Liver (tissue), 9 donors: Measurements from ENCODE around the gene RBM33. TPM values are rescaled to one million over a fixed set of nuclear protein-coding genes. Genes with fewer than 3 reads are reported as not detected.

Experiments used
- DNase-seq: peaks from one replicate; pipeline ENCODE4 v3.0.0-alpha.2; 2017; ENCODE audit warnings: low spot score
- H3K27ac ChIP-seq, 2 donors: one replicate each; pipeline ENCODE4 v1.7.0; 2013; ENCODE audit warnings: inconsistent platforms in 2 of 2, low read length in 2 of 2, control low read depth in 1 of 2, low read depth in 1 of 2, mild to moderate bottlenecking in 1 of 2
- H3K27me3 ChIP-seq, 4 donors: one replicate each; pipeline versions ENCODE4 v1.6.1 to v1.7.0; 2013; ENCODE audit warnings: low read length in 3 of 4, inconsistent platforms in 1 of 4, mild to moderate bottlenecking in 1 of 4, moderate library complexity in 1 of 4; ENCODE audit not compliant: control insufficient read depth in 4 of 4, insufficient read depth in 4 of 4
- H3K36me3 ChIP-seq, 4 donors: one replicate each; pipeline versions ENCODE4 v1.6.1 to v1.7.0; 2013; ENCODE audit warnings: low read length in 3 of 4, mild to moderate bottlenecking in 3 of 4, low read depth in 1 of 4, moderate library complexity in 1 of 4; ENCODE audit not compliant: control insufficient read depth in 4 of 4, insufficient read depth in 3 of 4
- H3K4me1 ChIP-seq, 4 donors: one replicate each; pipeline versions ENCODE4 v1.6.1 to v1.7.0; 2013; ENCODE audit warnings: low read length in 3 of 4, mild to moderate bottlenecking in 3 of 4, moderate library complexity in 1 of 4; ENCODE audit not compliant: control insufficient read depth in 4 of 4, insufficient read depth in 4 of 4
- H3K4me3 ChIP-seq, 3 donors: one replicate each; pipeline versions ENCODE4 v1.6.1 to v1.7.0; 2013; ENCODE audit warnings: low read length in 3 of 3, control low read depth in 1 of 3, low read depth in 1 of 3, mild to moderate bottlenecking in 1 of 3
- H3K9ac ChIP-seq, 2 donors: one replicate each; pipeline ENCODE4 v1.7.0; 2013; ENCODE audit warnings: low read length in 2 of 2, mild to moderate bottlenecking in 2 of 2, moderate library complexity in 2 of 2, control low read depth in 1 of 2, low read depth in 1 of 2
- H3K9me3 ChIP-seq, 4 donors: one replicate each; pipeline versions ENCODE4 v1.6.1 to v1.7.0; 2013; ENCODE audit warnings: low read length in 3 of 4; ENCODE audit not compliant: control insufficient read depth in 4 of 4
- EGR1 ChIP-seq, 2 donors: IDR thresholded peaks; 2 replicates each; pipeline ENCODE4 v1.6.1; 2016 to 2018; ENCODE audit warnings: antibody characterized with exemption in 2 of 2, low read depth in 2 of 2
- FOXA1 ChIP-seq: IDR thresholded peaks from 2 replicates; pipeline ENCODE4 v1.6.1; 2016; ENCODE audit warnings: antibody characterized with exemption
- FOXA2 ChIP-seq: IDR thresholded peaks from 2 replicates; pipeline ENCODE4 v1.6.1; 2016; ENCODE audit warnings: antibody characterized with exemption
- GABPA ChIP-seq, 2 donors: IDR thresholded peaks in 1 of 2; conservative IDR thresholded peaks in 1 of 2; 2 replicates each; pipeline ENCODE4 v1.6.1; 2016; ENCODE audit warnings: antibody characterized with exemption in 2 of 2, mild to moderate bottlenecking in 1 of 2, moderate library complexity in 1 of 2
- HNF4A ChIP-seq, 2 donors: conservative IDR thresholded peaks; 2 replicates each; pipeline ENCODE4 v1.6.1; 2016; ENCODE audit warnings: antibody characterized with exemption in 2 of 2, mild to moderate bottlenecking in 2 of 2
- HNF4G ChIP-seq: IDR thresholded peaks from 2 replicates; pipeline ENCODE4 v1.6.1; 2016; ENCODE audit warnings: antibody characterized with exemption
- JUND ChIP-seq, 2 donors: IDR thresholded peaks; 2 replicates each; pipeline ENCODE4 v1.6.1; 2016; ENCODE audit warnings: antibody characterized with exemption in 2 of 2
- NR2F2 ChIP-seq: IDR thresholded peaks from 2 replicates; pipeline ENCODE4 v1.6.1; 2016; ENCODE audit warnings: antibody characterized with exemption
- RAD21 ChIP-seq, 2 donors: IDR thresholded peaks; 2 replicates each; pipeline ENCODE4 v1.6.1; 2016; ENCODE audit warnings: antibody characterized with exemption in 2 of 2, mild to moderate bottlenecking in 2 of 2
- REST ChIP-seq: IDR thresholded peaks from 2 replicates; pipeline ENCODE4 v1.6.1; 2016; ENCODE audit warnings: antibody characterized with exemption, mild to moderate bottlenecking
- RXRA ChIP-seq, 2 donors: IDR thresholded peaks; 2 replicates each; pipeline ENCODE4 v1.6.1; 2017 to 2018; ENCODE audit warnings: antibody characterized with exemption in 2 of 2, mild to moderate bottlenecking in 1 of 2
- SP1 ChIP-seq: IDR thresholded peaks from 2 replicates; pipeline ENCODE4 v1.6.1; 2018; ENCODE audit warnings: antibody characterized with exemption, mild to moderate bottlenecking
- TAF1 ChIP-seq: conservative IDR thresholded peaks from 2 replicates; pipeline ENCODE4 v1.6.1; 2016; ENCODE audit warnings: antibody characterized with exemption, mild to moderate bottlenecking
- YY1 ChIP-seq: IDR thresholded peaks from 2 replicates; pipeline ENCODE4 v1.6.1; 2016; ENCODE audit warnings: antibody characterized with exemption, mild to moderate bottlenecking
- ZBTB33 ChIP-seq: IDR thresholded peaks from 2 replicates; pipeline ENCODE4 v1.6.1; 2016; ENCODE audit warnings: antibody characterized with exemption
- WGBS: extraction: QIAGEN DNeasy Blood & Tissue Kit; methylation state at CpG from one replicate; pipeline ENCODE4 v1.1.7; 2013; 5-methylcytosine and 5-hydroxymethylcytosine counted together
- polyA plus RNA-seq, 2 donors: library from polyadenylated mRNA; stranded (reverse) in 1 of 2; unstranded in 1 of 2; fragments of 200-250 nt in 1 of 2; fragments of >200 nt in 1 of 2; fragmentation: Nextera tagmentation in 1 of 2; extraction: Ambion mirVana in 1 of 2; gene quantifications; one replicate each; pipeline versions ENCODE4 v1.2.1 to v1.2.3, GENCODE V29; 2013 to 2015
- total RNA-seq, 2 donors: library from RNA; depleted of rRNA; stranded (reverse); fragments of >200 nt; gene quantifications; one replicate each; pipeline ENCODE4 v1.2.3, GENCODE V29; 2014
- TF ChIP-seq, protein P1 (sequence below): IDR thresholded peaks from 2 replicates; pipeline ENCODE4 v1.6.1; 2016; ENCODE audit warnings: antibody characterized with exemption
- TF ChIP-seq, protein P2 (sequence below): fragments of 150-350 bp; IDR thresholded peaks from 2 replicates; pipeline ENCODE4 v1.5.1; 2017; ENCODE audit warnings: improper control_type of control experiment, low read depth, low read length; ENCODE audit not compliant: missing input control
- TF ChIP-seq, protein P3 (sequence below): IDR thresholded peaks from 2 replicates; pipeline ENCODE4 v1.6.1; 2016; ENCODE audit warnings: antibody characterized with exemption
- donor health status: healthy.
- donor health status: healthy.
- donor health status: healthy.
- donor health status: healthy.
- donor health status: healthy.

Gene RBM33
- total and polyA plus RNA-seq, 4 donors, result 7.8 to 48.9 (median 28.2) TPM

DNA sequence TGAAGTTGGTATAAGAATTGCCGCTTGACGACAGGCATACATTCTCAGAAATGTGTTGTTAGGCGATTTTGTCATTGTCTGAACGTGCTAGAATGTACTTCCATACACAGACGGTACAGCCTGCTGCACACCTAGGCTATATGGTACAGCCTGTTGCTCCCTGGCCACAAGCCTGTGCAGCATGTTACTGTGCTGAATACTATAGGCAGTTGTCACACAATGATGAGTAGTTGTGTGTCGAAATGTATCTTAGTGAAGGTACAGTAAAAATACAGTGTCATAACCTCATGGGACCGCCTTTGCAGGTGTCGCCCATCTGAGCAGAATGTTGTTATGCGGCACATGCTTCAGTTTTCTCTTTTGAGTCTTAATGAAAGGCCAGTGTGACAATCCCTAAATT is 101.3 kb downstream of the RBM33 start:
- Histone ChIP-seq H3K27ac (no peak overlapping the region), H3K27me3 (no peaks in the 10 kb centered on the region), H3K4me1 (peaks cover 0 to 3% (median under 1%) of the 10 kb centered on the region in 4 donors), H3K9ac (no peak overlapping the region), H3K4me3 (no peak overlapping the region), H3K36me3 (peaks cover 9 to 51% (median 46%) of the 10 kb centered on the region in 4 donors), H3K9me3 (no peaks in the 10 kb centered on the region)
- DNase-seq, result no peak
- TF ChIP-seq HNF4G (no peak), FOXA1 (no peak), YY1 (no peak), RAD21 (IDR thresholded peaks at IDR 0.05) (no peak), EGR1 (IDR thresholded peaks at IDR 0.05; ENCODE audit: low read depth in 2 of 2) (no peak), HNF4A (conservative IDR thresholded peaks at IDR 0.05) (no peak), FOXA2 (no peak), GABPA (IDR thresholded peaks at IDR 0.05 in 1 of 2, conservative IDR thresholded peaks at IDR 0.05 in 1 of 2) (no peak), RXRA (IDR thresholded peaks at IDR 0.05) (no peak), ZBTB33 (no peak), SP1 (no peak), REST (no peak), JUND (IDR thresholded peaks at IDR 0.05) (no peak), TAF1 (no peak), NR2F2 (no peak)
- TF ChIP-seq, protein P1, sequence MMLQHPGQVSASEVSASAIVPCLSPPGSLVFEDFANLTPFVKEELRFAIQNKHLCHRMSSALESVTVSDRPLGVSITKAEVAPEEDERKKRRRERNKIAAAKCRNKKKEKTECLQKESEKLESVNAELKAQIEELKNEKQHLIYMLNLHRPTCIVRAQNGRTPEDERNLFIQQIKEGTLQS, result no peak
- TF ChIP-seq, protein P2, sequence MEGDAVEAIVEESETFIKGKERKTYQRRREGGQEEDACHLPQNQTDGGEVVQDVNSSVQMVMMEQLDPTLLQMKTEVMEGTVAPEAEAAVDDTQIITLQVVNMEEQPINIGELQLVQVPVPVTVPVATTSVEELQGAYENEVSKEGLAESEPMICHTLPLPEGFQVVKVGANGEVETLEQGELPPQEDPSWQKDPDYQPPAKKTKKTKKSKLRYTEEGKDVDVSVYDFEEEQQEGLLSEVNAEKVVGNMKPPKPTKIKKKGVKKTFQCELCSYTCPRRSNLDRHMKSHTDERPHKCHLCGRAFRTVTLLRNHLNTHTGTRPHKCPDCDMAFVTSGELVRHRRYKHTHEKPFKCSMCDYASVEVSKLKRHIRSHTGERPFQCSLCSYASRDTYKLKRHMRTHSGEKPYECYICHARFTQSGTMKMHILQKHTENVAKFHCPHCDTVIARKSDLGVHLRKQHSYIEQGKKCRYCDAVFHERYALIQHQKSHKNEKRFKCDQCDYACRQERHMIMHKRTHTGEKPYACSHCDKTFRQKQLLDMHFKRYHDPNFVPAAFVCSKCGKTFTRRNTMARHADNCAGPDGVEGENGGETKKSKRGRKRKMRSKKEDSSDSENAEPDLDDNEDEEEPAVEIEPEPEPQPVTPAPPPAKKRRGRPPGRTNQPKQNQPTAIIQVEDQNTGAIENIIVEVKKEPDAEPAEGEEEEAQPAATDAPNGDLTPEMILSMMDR, result no peak
- TF ChIP-seq, protein P3, sequence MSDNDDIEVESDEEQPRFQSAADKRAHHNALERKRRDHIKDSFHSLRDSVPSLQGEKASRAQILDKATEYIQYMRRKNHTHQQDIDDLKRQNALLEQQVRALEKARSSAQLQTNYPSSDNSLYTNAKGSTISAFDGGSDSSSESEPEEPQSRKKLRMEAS, result no peak
- WGBS, result 96% methylated on average over 9 of the region's 9 CpGs
